ENCODE data around the gene MED9.

Gene MED9

GRCh38 chr17:17467720-17468119 is 9.1 kb upstream of the MED9 start:
- TF ChIP-seq EGR1 (IDR thresholded peaks at IDR 0.05) (no peak), TEAD4 (IDR thresholded peaks at IDR 0.05) (no peak), REST (IDR thresholded peaks at IDR 0.05; ENCODE audit: low read depth) (no peak), RAD21 (IDR thresholded peaks at IDR 0.05; ENCODE audit: low read depth) (no peak), CREB1 (IDR thresholded peaks at IDR 0.05; ENCODE audit: low read depth) (no peak), TCF12 (IDR thresholded peaks at IDR 0.05; ENCODE audit: low read depth) (no peak), USF1 (IDR thresholded peaks at IDR 0.05) (no peak), FOXM1 (IDR thresholded peaks at IDR 0.05; ENCODE audit: borderline replicate concordance, low read depth) (no peak), EP300 (IDR thresholded peaks at IDR 0.05; ENCODE audit: borderline replicate concordance) (no peak), MAX (IDR thresholded peaks at IDR 0.05) (no peak), NFIC (IDR thresholded peaks at IDR 0.05) (no peak), TAF1 (IDR thresholded peaks at IDR 0.05; ENCODE audit: low read depth) (no peak), CEBPB (IDR thresholded peaks at IDR 0.05) (no peak), YY1 (IDR thresholded peaks at IDR 0.05; ENCODE audit: low read depth) (no peak)

DNA sequence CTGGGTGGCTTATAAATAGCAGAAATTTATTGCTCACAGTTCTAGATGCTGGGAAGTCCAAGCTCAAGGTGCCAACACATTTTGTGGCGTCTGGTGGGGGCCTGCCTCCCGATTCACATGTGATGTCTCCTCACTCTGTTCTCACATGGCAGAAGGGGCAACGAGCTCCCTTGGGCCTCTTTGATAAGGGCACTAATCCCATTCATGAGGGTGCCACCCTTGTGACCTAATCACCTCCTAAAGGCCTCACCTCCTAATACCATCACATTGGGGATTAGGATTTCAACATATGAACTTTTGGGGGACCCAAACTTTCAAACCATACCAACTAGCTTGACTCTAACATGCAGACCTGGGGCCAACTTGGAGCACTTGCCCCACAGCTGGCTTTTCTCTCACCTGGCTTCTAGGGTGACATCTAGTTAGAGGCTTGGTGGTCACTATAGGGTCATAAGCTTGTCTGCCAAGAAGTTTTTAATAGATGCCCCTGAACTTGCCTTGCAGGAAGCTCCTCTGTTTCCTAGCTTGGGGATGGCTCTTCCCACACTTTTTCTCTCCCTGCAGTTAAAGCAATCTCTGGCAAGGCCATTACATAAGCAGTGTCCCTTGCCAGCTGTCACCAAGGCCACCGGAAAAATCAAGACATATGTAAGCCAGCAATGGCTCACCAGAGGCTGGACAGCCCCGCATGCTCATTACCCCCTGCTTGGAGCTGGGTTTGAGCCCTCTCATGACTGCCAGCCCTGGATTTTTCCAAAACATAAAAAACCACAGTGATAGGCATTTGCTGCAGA is 8.4 kb upstream of the MED9 start:
- no peak for TF ChIP-seq FOXM1 (IDR thresholded peaks at IDR 0.05; ENCODE audit: borderline replicate concordance, low read depth)
- TF ChIP-seq YY1 (IDR thresholded peaks at IDR 0.05; ENCODE audit: low read depth): no peak
- TF ChIP-seq TEAD4 (IDR thresholded peaks at IDR 0.05): no peak
- TF ChIP-seq CREB1 (IDR thresholded peaks at IDR 0.05; ENCODE audit: low read depth): no peak
- no peak for TF ChIP-seq MAX (IDR thresholded peaks at IDR 0.05)
- no peak for TF ChIP-seq EP300 (IDR thresholded peaks at IDR 0.05; ENCODE audit: borderline replicate concordance)
- no peak for TF ChIP-seq TAF1 (IDR thresholded peaks at IDR 0.05; ENCODE audit: low read depth)
- TF ChIP-seq EGR1 (IDR thresholded peaks at IDR 0.05): no peak
- TF ChIP-seq CEBPB (IDR thresholded peaks at IDR 0.05): no peak
- TF ChIP-seq REST (IDR thresholded peaks at IDR 0.05; ENCODE audit: low read depth): no peak
- no peak for TF ChIP-seq NFIC (IDR thresholded peaks at IDR 0.05)
- no peak for TF ChIP-seq TCF12 (IDR thresholded peaks at IDR 0.05; ENCODE audit: low read depth)
- TF ChIP-seq ZBTB7A (IDR thresholded peaks at IDR 0.05; ENCODE audit: low read depth): no peak
- no peak for TF ChIP-seq RAD21 (IDR thresholded peaks at IDR 0.05; ENCODE audit: low read depth)
- TF ChIP-seq USF1 (IDR thresholded peaks at IDR 0.05): no peak

- TF ChIP-seq CREB1 (IDR thresholded peaks at IDR 0.05; ENCODE audit: low read depth) (no peak), TCF12 (IDR thresholded peaks at IDR 0.05; ENCODE audit: low read depth) (no peak), TAF1 (IDR thresholded peaks at IDR 0.05; ENCODE audit: low read depth) (no peak)
These were observed 7.4 kb upstream of the MED9 start for GRCh38 chr17:17469358-17469757.

- TF ChIP-seq FOXM1 (IDR thresholded peaks at IDR 0.05; ENCODE audit: borderline replicate concordance, low read depth): no peak
- no peak for TF ChIP-seq RAD21 (IDR thresholded peaks at IDR 0.05; ENCODE audit: low read depth)
- TF ChIP-seq CREB1 (IDR thresholded peaks at IDR 0.05; ENCODE audit: low read depth): no peak
- no peak for TF ChIP-seq MAX (IDR thresholded peaks at IDR 0.05)
- TF ChIP-seq TCF12 (IDR thresholded peaks at IDR 0.05; ENCODE audit: low read depth): no peak
- TF ChIP-seq USF1 (IDR thresholded peaks at IDR 0.05): no peak
- TF ChIP-seq CEBPB (IDR thresholded peaks at IDR 0.05): no peak
These were observed 6.8 kb upstream of the MED9 start for GRCh38 chr17:17469996-17470395.

GRCh38 chr17:17472333-17472920 is 4.4 kb upstream of the MED9 start:
- no peak for TF ChIP-seq CREB1 (IDR thresholded peaks at IDR 0.05; ENCODE audit: low read depth)
- TF ChIP-seq ZBTB7A (IDR thresholded peaks at IDR 0.05; ENCODE audit: low read depth): no peak
- TF ChIP-seq TAF1 (IDR thresholded peaks at IDR 0.05; ENCODE audit: low read depth): no peak
- no peak for TF ChIP-seq CEBPB (IDR thresholded peaks at IDR 0.05)
- TF ChIP-seq NFIC (IDR thresholded peaks at IDR 0.05): no peak
- TF ChIP-seq EGR1 (IDR thresholded peaks at IDR 0.05): no peak
- TF ChIP-seq RAD21 (IDR thresholded peaks at IDR 0.05; ENCODE audit: low read depth): no peak
- TF ChIP-seq EP300 (IDR thresholded peaks at IDR 0.05; ENCODE audit: borderline replicate concordance): no peak
- no peak for TF ChIP-seq TEAD4 (IDR thresholded peaks at IDR 0.05)
- TF ChIP-seq TCF12 (IDR thresholded peaks at IDR 0.05; ENCODE audit: low read depth): no peak
- TF ChIP-seq YY1 (IDR thresholded peaks at IDR 0.05; ENCODE audit: low read depth): no peak
- no peak for TF ChIP-seq REST (IDR thresholded peaks at IDR 0.05; ENCODE audit: low read depth)
- TF ChIP-seq FOXM1 (IDR thresholded peaks at IDR 0.05; ENCODE audit: borderline replicate concordance, low read depth): no peak
- TF ChIP-seq MAX (IDR thresholded peaks at IDR 0.05): no peak
